Thyroid gland (tissue), 4 donors: ENCODE measurements around the gene KIRREL2.

Experiments
- POLR2A ChIP-seq, 2 donors: fragments of 450-650 bp; IDR thresholded peaks; one replicate each; pipeline ENCODE4 v1.6.1; 2017; ENCODE audit warnings: antibody characterized with exemption in 2 of 2, mild to moderate bottlenecking in 2 of 2, moderate library complexity in 1 of 2
- TF ChIP-seq, protein P1 (sequence below), 6 experiments: fragments of 200-600 bp in 3 of 6; fragments of 450-650 bp in 3 of 6; sonication (generic) in 3 of 6; IDR thresholded peaks; one replicate each; pipeline ENCODE4 v1.5.1; 2016 to 2019; ENCODE audit warnings: antibody characterized with exemption in 6 of 6, mild to moderate bottlenecking in 2 of 6, inconsistent platforms in 1 of 6, moderate library complexity in 1 of 6

GRCh38 chr19:35904311-35905068 is 47.8 kb downstream of the KIRREL2 start:
- no peak for TF ChIP-seq POLR2A (IDR thresholded peaks at IDR 0.05)
- TF ChIP-seq, protein P1, sequence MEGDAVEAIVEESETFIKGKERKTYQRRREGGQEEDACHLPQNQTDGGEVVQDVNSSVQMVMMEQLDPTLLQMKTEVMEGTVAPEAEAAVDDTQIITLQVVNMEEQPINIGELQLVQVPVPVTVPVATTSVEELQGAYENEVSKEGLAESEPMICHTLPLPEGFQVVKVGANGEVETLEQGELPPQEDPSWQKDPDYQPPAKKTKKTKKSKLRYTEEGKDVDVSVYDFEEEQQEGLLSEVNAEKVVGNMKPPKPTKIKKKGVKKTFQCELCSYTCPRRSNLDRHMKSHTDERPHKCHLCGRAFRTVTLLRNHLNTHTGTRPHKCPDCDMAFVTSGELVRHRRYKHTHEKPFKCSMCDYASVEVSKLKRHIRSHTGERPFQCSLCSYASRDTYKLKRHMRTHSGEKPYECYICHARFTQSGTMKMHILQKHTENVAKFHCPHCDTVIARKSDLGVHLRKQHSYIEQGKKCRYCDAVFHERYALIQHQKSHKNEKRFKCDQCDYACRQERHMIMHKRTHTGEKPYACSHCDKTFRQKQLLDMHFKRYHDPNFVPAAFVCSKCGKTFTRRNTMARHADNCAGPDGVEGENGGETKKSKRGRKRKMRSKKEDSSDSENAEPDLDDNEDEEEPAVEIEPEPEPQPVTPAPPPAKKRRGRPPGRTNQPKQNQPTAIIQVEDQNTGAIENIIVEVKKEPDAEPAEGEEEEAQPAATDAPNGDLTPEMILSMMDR (IDR thresholded peaks at IDR 0.05), result no peak
